Measurements from ENCODE around the gene TMEM178B.

Gene TMEM178B

GRCh38 chr7:141333459-141333858 is 259.6 kb downstream of the TMEM178B start:
- DNase-seq (ENCODE audit: low read depth) = no peak

GRCh38 chr7:141335164-141335563 is 261.3 kb downstream of the TMEM178B start:
- DNase-seq (ENCODE audit: low read depth) = no peak
- no peak overlapping the region for H3K4me3 ChIP-seq (ENCODE audit: low read length)
- no peak for TF ChIP-seq CTCF (conservative IDR thresholded peaks at IDR 0.05; ENCODE audit: low read depth, low read length)

More at GRCh38 chr7:141333459-141333858, 259.6 kb downstream of the TMEM178B start:
- no peak overlapping the region for H3K4me3 ChIP-seq (ENCODE audit: low read length)
- no peak for TF ChIP-seq CTCF (conservative IDR thresholded peaks at IDR 0.05; ENCODE audit: low read depth, low read length)

- TF ChIP-seq CTCF (conservative IDR thresholded peaks at IDR 0.05; ENCODE audit: low read depth, low read length) = no peak
- DNase-seq (ENCODE audit: low read depth) = no peak
- no peak overlapping the region for H3K4me3 ChIP-seq (ENCODE audit: low read length)
Measured at GRCh38 chr7:141339603-141340002, 265.7 kb downstream of the TMEM178B start.

GRCh38 chr7:141340991-141341390 is 267.1 kb downstream of the TMEM178B start:
- no peak for TF ChIP-seq CTCF (conservative IDR thresholded peaks at IDR 0.05; ENCODE audit: low read depth, low read length)
- H3K4me3 ChIP-seq (ENCODE audit: low read length) = no peak overlapping the region
- no peak for DNase-seq (ENCODE audit: low read depth)

- no peak for TF ChIP-seq CTCF (conservative IDR thresholded peaks at IDR 0.05; ENCODE audit: low read depth, low read length)
- DNase-seq (ENCODE audit: low read depth) = no peak
Measured at GRCh38 chr7:141342621-141343408, 269.0 kb downstream of the TMEM178B start.

GRCh38 chr7:141344153-141344935 is 270.5 kb downstream of the TMEM178B start:
- no peak overlapping the region for H3K4me3 ChIP-seq (ENCODE audit: low read length)
- DNase-seq (ENCODE audit: low read depth) = no peak
- TF ChIP-seq CTCF (conservative IDR thresholded peaks at IDR 0.05; ENCODE audit: low read depth, low read length) = no peak

More at GRCh38 chr7:141342621-141343408, 269.0 kb downstream of the TMEM178B start:
- H3K4me3 ChIP-seq (ENCODE audit: low read length) = no peak overlapping the region

All from retinal pigment epithelial cell (primary cell).